Limb (tissue), 2 donors: ENCODE data around the gene CFAP221.
A peak's percentile ranks its signal among the peaks of the same experiment; 100 is the strongest.

Experiments
- DNase-seq, 2 donors: peaks; one replicate each; pipeline ENCODE4 v3.0.0-alpha.2; 2016; ENCODE audit errors: extremely low spot score in 2 of 2

Gene CFAP221

GRCh38 chr2:119544075-119544938, at the start of gene CFAP221:
Gene CFAP221 (plus strand): TSS chr2:119544449. CDS start chr2:119546132, 1,683 bp downstream.
- DNase-seq: peak; percentile 82 to 86

DNA sequence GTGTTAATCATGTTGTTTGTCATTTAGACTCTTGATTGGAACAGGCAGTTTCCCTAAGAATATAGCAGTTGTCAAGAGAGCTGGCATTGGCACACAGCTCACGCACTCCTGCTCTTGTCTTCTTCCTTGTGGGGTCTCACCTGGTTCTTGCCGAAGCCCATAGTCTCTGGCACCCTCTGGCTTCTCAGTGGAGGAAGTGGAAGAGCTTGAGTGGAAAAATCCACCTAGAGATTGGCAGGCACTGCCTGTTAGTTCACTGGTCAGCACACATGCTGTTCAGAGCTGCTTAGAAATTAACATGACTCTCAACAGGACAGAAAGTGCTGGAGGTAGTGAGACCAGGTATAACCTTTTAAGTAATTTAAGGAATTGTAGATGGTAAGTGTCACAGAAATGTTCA, 48.3 kb upstream of the CFAP221 start:
- no peak for DNase-seq

DNA sequence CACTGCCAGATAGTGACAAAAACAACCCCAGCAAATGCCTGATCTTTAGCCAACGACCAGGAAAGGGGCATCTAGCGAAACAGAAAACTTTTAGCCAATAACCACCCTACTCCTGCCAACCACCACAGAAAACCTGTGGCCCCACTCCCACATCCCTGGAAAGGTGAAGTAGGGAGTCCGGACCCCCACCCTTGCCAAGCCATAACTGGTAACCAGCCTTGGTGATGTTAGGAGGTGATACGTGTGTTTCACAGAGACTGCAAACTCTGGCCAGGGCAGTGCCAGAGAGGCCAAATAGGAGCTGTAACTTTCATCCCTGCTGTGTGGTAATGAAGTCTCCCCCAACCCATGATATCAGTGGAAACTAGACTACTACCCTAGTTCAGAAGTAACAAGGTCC, 47.6 kb upstream of the CFAP221 start:
- no peak for DNase-seq

GRCh38 chr2:119508756-119509155, 35.5 kb upstream of the CFAP221 start:
- DNase-seq: no peak

GRCh38 chr2:119511989-119512388, 32.3 kb upstream of the CFAP221 start:
- no peak for DNase-seq

DNA sequence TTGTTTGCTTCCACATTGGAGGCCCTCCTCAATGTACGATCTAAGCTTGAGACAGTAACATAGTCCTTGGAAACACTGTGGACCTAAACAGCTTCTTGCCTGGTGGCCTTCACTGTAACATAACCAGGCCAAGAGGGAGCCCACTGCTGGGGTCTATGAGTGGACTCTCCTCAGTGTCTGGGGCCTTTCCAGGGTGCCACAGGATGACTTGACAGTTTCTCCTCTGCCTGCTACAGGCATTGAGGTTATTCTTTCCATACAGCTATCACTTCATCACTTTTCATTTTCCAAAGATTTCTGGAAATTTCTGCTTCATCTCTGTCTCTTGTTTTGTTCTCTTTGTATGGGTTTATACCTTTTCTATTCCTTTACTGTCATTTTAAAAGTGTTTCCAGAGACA, 31.3 kb upstream of the CFAP221 start:
- no peak for DNase-seq

GRCh38 chr2:119513832-119514231, 30.4 kb upstream of the CFAP221 start:
- no peak for DNase-seq

GRCh38 chr2:119516121-119516520, 28.1 kb upstream of the CFAP221 start:
- no peak for DNase-seq

- peak; percentile 18 to 47 for DNase-seq
Observed at GRCh38 chr2:119517433-119517832, 26.8 kb upstream of the CFAP221 start.

DNA sequence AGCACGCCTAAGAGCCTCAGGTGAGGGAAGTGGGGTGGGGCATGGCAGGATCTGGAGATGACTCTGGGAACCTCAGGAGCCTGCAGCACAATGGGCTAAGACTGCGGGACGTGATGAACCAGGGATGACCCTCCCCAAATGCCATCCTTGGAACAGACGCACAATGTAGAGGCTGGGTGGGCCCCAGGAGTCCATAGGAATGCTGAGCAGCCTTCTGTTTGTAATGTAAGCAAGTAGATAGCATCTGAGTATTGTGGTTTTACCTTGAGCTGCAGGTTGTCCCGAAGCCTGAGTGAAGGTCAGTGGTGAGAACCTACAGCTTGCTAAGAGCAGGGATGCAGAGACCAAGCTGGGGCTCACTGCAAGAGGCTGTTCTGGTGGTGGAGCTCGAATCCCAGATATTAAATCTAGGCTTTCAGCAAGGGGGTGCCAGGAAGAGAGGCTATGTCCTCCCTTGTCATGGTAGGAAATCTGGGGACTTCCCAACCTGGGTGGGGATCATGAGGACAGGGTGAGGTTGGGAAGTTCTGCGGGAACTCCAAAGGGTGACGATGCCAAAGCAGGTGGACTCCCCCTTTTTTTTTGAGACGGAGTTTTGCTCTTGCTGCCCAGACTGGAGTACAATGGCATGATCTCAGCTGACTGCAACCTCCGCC, 25.7 kb upstream of the CFAP221 start:
- DNase-seq: no peak

- no peak for DNase-seq
Observed at GRCh38 chr2:119519057-119519408, 25.2 kb upstream of the CFAP221 start.

GRCh38 chr2:119520696-119521432, 23.4 kb upstream of the CFAP221 start:
- DNase-seq: no peak

- no peak for DNase-seq
Observed at GRCh38 chr2:119521433-119522050, 22.7 kb upstream of the CFAP221 start.

DNA sequence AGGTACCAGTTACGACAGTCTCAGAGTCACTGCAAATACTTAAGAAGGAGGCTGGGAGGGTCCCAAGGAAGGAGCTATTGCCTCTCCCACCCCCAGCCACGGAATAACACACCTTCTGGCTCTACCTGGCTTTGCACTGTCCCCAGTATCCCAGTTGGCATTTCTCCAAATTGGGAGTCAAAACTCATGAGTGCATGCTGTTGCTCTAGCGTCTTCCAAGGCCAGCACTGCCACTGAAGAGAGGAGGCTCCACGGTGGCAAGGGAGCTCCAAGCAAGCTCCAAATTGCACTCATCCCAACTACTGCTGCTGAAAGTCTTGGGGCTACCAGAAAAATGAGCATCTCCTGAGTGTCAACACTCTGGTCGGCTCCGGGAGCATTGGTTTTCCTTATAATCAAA, 21.6 kb upstream of the CFAP221 start:
- no peak for DNase-seq

- no peak for DNase-seq
Observed at GRCh38 chr2:119523383-119523951, 20.8 kb upstream of the CFAP221 start.

DNA sequence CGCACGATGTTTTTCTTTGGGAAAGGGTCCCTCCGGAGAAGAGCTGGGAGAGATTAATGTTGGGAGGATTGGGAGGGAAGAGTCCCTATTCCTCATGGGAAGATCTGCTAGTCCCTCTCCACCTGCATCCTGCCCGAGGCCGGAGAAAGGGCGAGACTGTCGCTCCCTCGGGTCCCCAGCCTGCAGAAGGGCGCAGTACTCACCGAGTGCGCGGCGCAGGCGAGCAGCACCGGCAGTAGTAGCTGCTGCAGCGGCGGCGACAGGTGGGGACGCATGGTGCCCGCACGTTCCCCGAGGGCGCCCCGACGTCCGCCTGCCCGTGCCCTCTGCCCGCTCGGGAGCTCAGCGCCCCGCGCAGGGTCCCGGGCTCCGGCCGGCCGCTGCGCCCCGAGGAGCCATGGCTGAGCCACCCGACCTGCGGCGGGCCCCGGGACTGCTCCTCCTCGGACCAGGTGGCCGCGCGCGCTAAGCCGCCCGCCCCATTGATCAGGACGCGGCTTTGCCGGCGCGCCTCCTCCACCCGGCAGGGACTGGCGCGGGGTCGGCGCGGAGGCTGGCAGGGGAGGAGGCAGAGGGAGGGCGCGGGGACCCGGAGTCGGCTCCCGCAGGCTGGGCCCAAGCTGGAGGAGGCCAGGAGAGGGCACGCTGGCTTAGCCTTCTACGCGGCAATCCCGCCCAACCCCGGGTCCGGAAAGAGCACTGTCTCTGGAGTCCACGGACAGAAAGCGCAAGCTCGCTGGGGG, 20.1 kb upstream of the CFAP221 start, which contains the start of gene SCTR:
SCTR (minus strand) TSS at position 532 of the 743 bp plus-strand sequence; CDS start at position 275, 257 bp downstream.
- peak in 1 of 2 donors; percentile 42 for DNase-seq

GRCh38 chr2:119525614-119526013, 18.6 kb upstream of the CFAP221 start:
- no peak for DNase-seq

GRCh38 chr2:119527999-119528398, 16.2 kb upstream of the CFAP221 start:
- no peak for DNase-seq

GRCh38 chr2:119531292-119531691, 13.0 kb upstream of the CFAP221 start:
- DNase-seq: no peak

DNA sequence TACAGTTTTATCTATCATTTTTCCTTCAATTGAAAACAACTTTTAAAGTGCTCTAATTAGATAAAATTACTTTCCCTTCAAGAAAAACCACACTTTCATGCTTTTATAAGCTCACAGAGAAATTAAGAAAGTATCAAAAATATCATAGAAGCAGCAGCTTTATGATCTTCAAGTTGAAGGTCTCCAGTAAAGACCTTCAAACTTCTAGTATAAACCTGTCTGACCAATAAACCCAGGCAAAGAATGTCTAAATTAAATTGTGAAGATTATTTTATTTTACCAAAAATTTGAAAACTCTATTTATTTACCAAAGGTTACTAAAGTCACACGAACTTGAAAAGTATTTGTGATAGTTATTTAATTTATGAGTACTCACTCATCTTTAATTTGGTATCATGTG, 10.7 kb upstream of the CFAP221 start:
- DNase-seq: no peak

DNA sequence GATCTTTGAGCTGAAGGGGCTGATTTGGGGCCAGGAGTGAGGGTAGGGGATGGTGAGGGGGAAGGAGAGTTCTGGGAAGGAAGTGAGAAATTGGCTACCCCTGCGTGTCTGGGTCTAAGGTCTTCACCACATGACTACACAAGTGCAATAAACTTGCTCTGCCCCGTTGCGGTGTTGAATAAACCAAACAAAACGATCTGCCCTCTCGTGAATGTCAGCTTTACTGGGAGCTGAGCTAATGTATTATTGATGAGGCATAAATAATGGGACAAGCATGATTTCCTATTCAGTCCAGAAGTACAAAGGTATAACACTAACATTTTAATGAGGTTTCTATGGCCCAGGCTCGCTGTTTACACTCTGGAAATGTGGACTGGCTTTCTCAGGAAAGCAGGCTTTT, 8.0 kb upstream of the CFAP221 start:
- DNase-seq: no peak
